IMR-90 (cell line): ENCODE results near the gene PODNL1. TPM values are rescaled to one million over a fixed set of nuclear protein-coding genes. Genes with fewer than 3 reads are reported as not detected.

Experiments
- ATAC-seq: fragments of 200-7000 bp; cut with Tn5 transposase; 2 replicates; pipeline ENCODE4 v1.9.1; 2020; ENCODE audit warnings: low read depth, mild to moderate bottlenecking, moderate library complexity
- BruUV-seq: library from RNA; stranded (reverse); fragments of 400-500 nt; replicated peaks from 2 replicates; lab custom pipeline; 2021; lab: Mats Ljungman, UMichigan
- CTCF ChIA-PET: fragments of 300-600 bp; formaldehyde crosslinking; extraction: SDS; loops from one replicate; lab custom pipeline; 2021; ENCODE audit warnings: antibody characterized with exemption; lab: Yijun Ruan, JAX
- POLR2A ChIA-PET: fragments of 300-600 bp; sonication (Branson Sonifier 250); formaldehyde crosslinking; loops from one replicate; lab custom pipeline; 2022; ENCODE audit warnings: antibody characterized with exemption; ENCODE audit not compliant: unreplicated experiment; lab: Charles Lee
- DNase-seq: peaks from one replicate; pipeline ENCODE4 v3.0.0; 2013
- H2AFZ ChIP-seq: replicated peaks from 2 replicates; pipeline ENCODE3; 2013; ENCODE audit warnings: low read length, mild to moderate bottlenecking; ENCODE audit not compliant: poor library complexity
- H2AK5ac ChIP-seq: 2 replicates; pipeline ENCODE4 v1.6.1; 2013; ENCODE audit warnings: low read depth, low read length, inconsistent platforms
- H2AK9ac ChIP-seq: replicated peaks from 2 replicates; pipeline ENCODE3; 2013; ENCODE audit warnings: mild to moderate bottlenecking, low read depth, low read length, moderate library complexity; ENCODE audit not compliant: poor library complexity
- H2BK120ac ChIP-seq: 2 replicates; pipeline ENCODE4 v1.6.1; 2013; ENCODE audit warnings: low read depth, low read length, inconsistent platforms
- H2BK15ac ChIP-seq: 3 replicates; pipeline ENCODE4 v1.6.1; 2013; ENCODE audit warnings: low read depth, low read length, inconsistent platforms
- H2BK20ac ChIP-seq: 2 replicates; pipeline ENCODE4 v1.6.1; 2013; ENCODE audit warnings: low read depth, mild to moderate bottlenecking, inconsistent platforms, low read length, moderate library complexity
- H2BK5ac ChIP-seq: 2 replicates; pipeline ENCODE4 v1.6.1; 2013; ENCODE audit warnings: mild to moderate bottlenecking, low read depth, low read length, inconsistent platforms; ENCODE audit not compliant: poor library complexity, severe bottlenecking
- H3K14ac ChIP-seq: replicated peaks from 2 replicates; pipeline ENCODE4 v1.6.1; 2013; ENCODE audit warnings: low read depth, low read length, inconsistent platforms
- H3K18ac ChIP-seq: 2 replicates; pipeline ENCODE4 v1.6.1; 2013; ENCODE audit warnings: low read depth, low read length, control low read depth
- H3K23ac ChIP-seq: 2 replicates; pipeline ENCODE4 v1.6.1; 2013; ENCODE audit warnings: low read depth, low read length, inconsistent platforms
- H3K27ac ChIP-seq: 2 replicates; pipeline ENCODE4 v1.5.1; 2013; ENCODE audit warnings: mild to moderate bottlenecking, control low read depth, low read length; ENCODE audit not compliant: insufficient read depth
- H3K27me3 ChIP-seq: 2 replicates; pipeline ENCODE4 v1.6.1; 2013; ENCODE audit warnings: low read length; ENCODE audit not compliant: control insufficient read depth, insufficient read depth
- H3K36me3 ChIP-seq: 2 replicates; pipeline ENCODE4 v1.6.1; 2013; ENCODE audit warnings: low read length, mixed read lengths; ENCODE audit not compliant: control insufficient read depth, insufficient read depth
- H3K4ac ChIP-seq: 2 replicates; pipeline ENCODE4 v1.6.1; 2013; ENCODE audit warnings: low read depth, low read length, inconsistent platforms
- H3K4me1 ChIP-seq: 2 replicates; pipeline ENCODE4 v1.6.1; 2013; ENCODE audit warnings: low read length, mixed read lengths; ENCODE audit not compliant: control insufficient read depth, insufficient read depth
- H3K4me2 ChIP-seq: 2 replicates; pipeline ENCODE4 v1.6.1; 2013; ENCODE audit warnings: low read depth, mild to moderate bottlenecking, control low read depth, low read length, moderate library complexity
- H3K4me3 ChIP-seq: 2 replicates; pipeline ENCODE4 v1.5.1; 2013; ENCODE audit warnings: low read depth, mild to moderate bottlenecking, control low read depth, low read length, moderate library complexity; ENCODE audit not compliant: insufficient read depth
- H3K56ac ChIP-seq: 2 replicates; pipeline ENCODE4 v1.6.1; 2013; ENCODE audit warnings: low read length, inconsistent platforms; ENCODE audit not compliant: insufficient read depth; ENCODE audit errors: extremely low read depth
- H3K79me1 ChIP-seq, 2 experiments: 2 replicates each; pipeline ENCODE4 v1.6.1; 2013; ENCODE audit warnings: low read length in 2 of 2, inconsistent platforms in 1 of 2, low read depth in 1 of 2
- H3K9ac ChIP-seq: 2 replicates; pipeline ENCODE4 v1.6.1; 2013; ENCODE audit warnings: low read depth, low read length, control low read depth
- H3K9me1 ChIP-seq: 2 replicates; pipeline ENCODE4 v1.6.1; 2013; ENCODE audit warnings: low read length, inconsistent platforms; ENCODE audit not compliant: insufficient read depth
- H3K9me3 ChIP-seq: 2 replicates; pipeline ENCODE4 v1.6.1; 2013; ENCODE audit warnings: low read length; ENCODE audit not compliant: control insufficient read depth, insufficient read depth
- H4K20me1 ChIP-seq: 2 replicates; pipeline ENCODE4 v1.6.1; 2013; ENCODE audit warnings: low read length, inconsistent platforms; ENCODE audit not compliant: insufficient read depth
- H4K5ac ChIP-seq: 2 replicates; pipeline ENCODE4 v1.6.1; 2013; ENCODE audit warnings: mild to moderate bottlenecking, low read depth, low read length, control low read depth
- H4K8ac ChIP-seq, 2 experiments: 2 replicates each; pipeline ENCODE4 v1.6.1; 2013; ENCODE audit warnings: low read depth in 2 of 2, low read length in 2 of 2, control low read depth in 1 of 2, inconsistent platforms in 1 of 2
- H4K91ac ChIP-seq: 2 replicates; pipeline ENCODE4 v1.6.1; 2013; ENCODE audit warnings: low read depth, low read length, inconsistent platforms; ENCODE audit not compliant: insufficient read depth
- BHLHE40 ChIP-seq: fragments of 150-350 bp; IDR thresholded peaks from 2 replicates; pipeline ENCODE4 v1.6.1; 2016; ENCODE audit warnings: mild to moderate bottlenecking, low read depth, low read length
- CEBPB ChIP-seq: IDR thresholded peaks from 2 replicates; pipeline ENCODE4 v1.6.1; 2012; ENCODE audit warnings: low read depth, low read length, improper control_type of control experiment
- CHD1 ChIP-seq: IDR thresholded peaks from 2 replicates; pipeline ENCODE4 v1.6.1; 2012; ENCODE audit warnings: low read depth, low read length, improper control_type of control experiment
- FOS ChIP-seq: fragments of 150-350 bp; IDR thresholded peaks from 2 replicates; pipeline ENCODE4 v1.6.1; 2016; ENCODE audit warnings: low read depth, low read length
- MAFK ChIP-seq: IDR thresholded peaks from 2 replicates; pipeline ENCODE4 v1.6.1; 2012; ENCODE audit warnings: low read depth, low read length, improper control_type of control experiment
- MXI1 ChIP-seq: IDR thresholded peaks from 2 replicates; pipeline ENCODE4 v1.6.1; 2012; ENCODE audit warnings: low read depth, mild to moderate bottlenecking, low read length, moderate library complexity, borderline replicate concordance
- NFE2L2 ChIP-seq: fragments of 150-350 bp; IDR thresholded peaks from 2 replicates; pipeline ENCODE4 v1.6.1; 2016; ENCODE audit warnings: low read depth, mild to moderate bottlenecking, low read length
- POLR2A ChIP-seq: IDR thresholded peaks from 2 replicates; pipeline ENCODE4 v1.6.1; 2012; ENCODE audit warnings: mild to moderate bottlenecking, low read depth, low read length
- RAD21 ChIP-seq: IDR thresholded peaks from 2 replicates; pipeline ENCODE4 v1.6.1; 2012; ENCODE audit warnings: low read length, improper control_type of control experiment
- RCOR1 ChIP-seq: IDR thresholded peaks from 2 replicates; pipeline ENCODE4 v1.6.1; 2012; ENCODE audit warnings: mild to moderate bottlenecking, low read length, improper control_type of control experiment; ENCODE audit not compliant: insufficient replicate concordance
- RFX5 ChIP-seq: IDR thresholded peaks from 2 replicates; pipeline ENCODE4 v1.8.0; 2012; ENCODE audit warnings: low read depth, mild to moderate bottlenecking, low read length, moderate library complexity
- SMC3 ChIP-seq: fragments of 150-350 bp; IDR thresholded peaks from 2 replicates; pipeline ENCODE4 v1.6.1; 2016; ENCODE audit warnings: low read depth, mild to moderate bottlenecking, antibody characterized with exemption, low read length, moderate library complexity
- USF2 ChIP-seq: fragments of 150-350 bp; IDR thresholded peaks from 2 replicates; pipeline ENCODE4 v1.6.1; 2017; ENCODE audit warnings: mild to moderate bottlenecking, antibody characterized with exemption, low read length, low read depth
- WGBS, 2 experiments: methylation state at CpG; one replicate each; pipeline versions ENCODE4 v1.1.5 to v1.1.7; 2013; ENCODE audit warnings: missing lambda C conversion rate in 2 of 2; ENCODE audit not compliant: insufficient read length in 1 of 2; ENCODE audit errors: extremely low coverage in 2 of 2; 5-methylcytosine and 5-hydroxymethylcytosine counted together
- dilution Hi-C: fragments of 300-500 bp; cut with HindIII; formaldehyde crosslinking; loops from one replicate; pipeline ENCODE4 v1.14.3; 2018; ENCODE audit warnings: low sequenced_read_pairs; ENCODE audit not compliant: unreplicated experiment
- in situ Hi-C: fragments of 300-500 bp; cut with MboI; formaldehyde crosslinking; loops from 3 replicates; pipeline ENCODE4 v1.14.3; 2019; ENCODE audit warnings: low sequenced_read_pairs, inconsistent platforms, mixed read lengths
- intact Hi-C: fragments of 100-400 bp; cut with micrococcal nuclease; formaldehyde crosslinking; loops from 2 replicates; pipeline ENCODE4 v1.10.0; 2022
- polyA plus RNA-seq, 3 experiments: library from polyadenylated mRNA; depleted of rRNA; stranded (reverse); fragments of >200 nt; gene quantifications; 2 replicates each; pipeline ENCODE4 v1.2.3, GENCODE V29; 2012; ENCODE audit warnings: low replicate concordance in 1 of 3
- total RNA-seq: library from RNA; depleted of rRNA; stranded (reverse); fragments of >200 nt; gene quantifications from 2 replicates; pipeline ENCODE4 v1.2.3, GENCODE V29; 2012
- TF ChIP-seq, protein P1 (sequence below): conservative IDR thresholded peaks from 2 replicates; pipeline ENCODE4 v1.5.1; 2012; ENCODE audit warnings: mild to moderate bottlenecking, low read depth, low read length, improper control_type of control experiment

Gene PODNL1
- total and polyA plus RNA-seq, 2 of the 4 experiments (the other 2 are of a cell fraction): under 0.01 to 2.4 TPM

GRCh38 chr19:13975870-13976269 lies 37.7 kb upstream of the PODNL1 start:
- dilution Hi-C loops (no loop called here), in situ Hi-C loops (no loop called here), intact Hi-C loops (no loop called here)
- Histone ChIP-seq H3K9me3 (no peaks in the 10 kb centered on the region), H3K4me2 (no peak overlapping the region), H3K9me1 (no peaks in the 10 kb centered on the region), H3K4ac (no peak overlapping the region), H2BK15ac (no peak overlapping the region), H2BK5ac (no peak overlapping the region), H3K18ac (no peak overlapping the region), H4K5ac (no peak overlapping the region), H3K36me3 (peaks cover 15% of the 10 kb centered on the region; the same call in 1 of the 2 replicates), H3K27me3 (no peaks in the 10 kb centered on the region), H3K56ac (no peak overlapping the region), H3K27ac (no peak overlapping the region), H3K79me1 (no peaks in the 10 kb centered on the region), H4K20me1 (no peaks in the 10 kb centered on the region), H2BK20ac (no peak overlapping the region), H4K91ac (no peak overlapping the region), H2AK9ac (no peak overlapping the region), H2BK120ac (no peak overlapping the region), H3K23ac (no peak overlapping the region), H3K4me1 (no peaks in the 10 kb centered on the region), H3K14ac (no peak overlapping the region), H2AFZ (no peak overlapping the region), H2AK5ac (no peak overlapping the region), H3K9ac (no peak overlapping the region), H3K4me3 (no peak overlapping the region), H4K8ac (no peak overlapping the region)
- no TSS peak for BruUV-seq
- POLR2A ChIA-PET: no interaction called here
- WGBS, 2 experiments: 85% methylated on average over 3 of the region's 11 CpGs; no CpG with 5 or more reads in 1 of the 2 experiments
- CTCF ChIA-PET: no interaction called here
- DNase-seq (no peak), ATAC-seq (no peak)
- no peak for TF ChIP-seq RFX5
- no peak for TF ChIP-seq SMC3
- no peak for TF ChIP-seq BHLHE40
- TF ChIP-seq NFE2L2: no peak
- no peak for TF ChIP-seq POLR2A
- TF ChIP-seq CHD1: no peak
- no peak for TF ChIP-seq RAD21
- TF ChIP-seq FOS: no peak
- TF ChIP-seq RCOR1: no peak
- no peak for TF ChIP-seq MXI1
- TF ChIP-seq CEBPB: no peak
- no peak for TF ChIP-seq MAFK
- no peak for TF ChIP-seq USF2
- TF ChIP-seq, protein P1, sequence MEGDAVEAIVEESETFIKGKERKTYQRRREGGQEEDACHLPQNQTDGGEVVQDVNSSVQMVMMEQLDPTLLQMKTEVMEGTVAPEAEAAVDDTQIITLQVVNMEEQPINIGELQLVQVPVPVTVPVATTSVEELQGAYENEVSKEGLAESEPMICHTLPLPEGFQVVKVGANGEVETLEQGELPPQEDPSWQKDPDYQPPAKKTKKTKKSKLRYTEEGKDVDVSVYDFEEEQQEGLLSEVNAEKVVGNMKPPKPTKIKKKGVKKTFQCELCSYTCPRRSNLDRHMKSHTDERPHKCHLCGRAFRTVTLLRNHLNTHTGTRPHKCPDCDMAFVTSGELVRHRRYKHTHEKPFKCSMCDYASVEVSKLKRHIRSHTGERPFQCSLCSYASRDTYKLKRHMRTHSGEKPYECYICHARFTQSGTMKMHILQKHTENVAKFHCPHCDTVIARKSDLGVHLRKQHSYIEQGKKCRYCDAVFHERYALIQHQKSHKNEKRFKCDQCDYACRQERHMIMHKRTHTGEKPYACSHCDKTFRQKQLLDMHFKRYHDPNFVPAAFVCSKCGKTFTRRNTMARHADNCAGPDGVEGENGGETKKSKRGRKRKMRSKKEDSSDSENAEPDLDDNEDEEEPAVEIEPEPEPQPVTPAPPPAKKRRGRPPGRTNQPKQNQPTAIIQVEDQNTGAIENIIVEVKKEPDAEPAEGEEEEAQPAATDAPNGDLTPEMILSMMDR: no peak
